Mucosa of rectum (tissue), 2 donors: ENCODE data around the gene INHBC.
"Not testable (repeated sequence)": the region's sequence is repeated elsewhere in the genome, so short reads cannot be mapped to it uniquely, and the experiment has no call there.

Source experiments
- H3K27ac ChIP-seq, 2 donors: one replicate each; pipeline ENCODE4 v1.7.0; 2013; ENCODE audit warnings: inconsistent platforms in 2 of 2, low read depth in 2 of 2, low read length in 2 of 2
- H3K27me3 ChIP-seq, 2 donors: one replicate each; pipeline ENCODE4 v1.7.0; 2013; ENCODE audit warnings: low read length in 2 of 2; ENCODE audit not compliant: control insufficient read depth in 2 of 2, insufficient read depth in 2 of 2
- H3K36me3 ChIP-seq, 2 donors: one replicate each; pipeline ENCODE4 v1.7.0; 2013; ENCODE audit warnings: low read length in 2 of 2; ENCODE audit not compliant: control insufficient read depth in 2 of 2, insufficient read depth in 2 of 2
- H3K4me1 ChIP-seq, 2 donors: one replicate each; pipeline ENCODE4 v1.7.0; 2013; ENCODE audit warnings: low read length in 2 of 2, mild to moderate bottlenecking in 1 of 2; ENCODE audit not compliant: control insufficient read depth in 2 of 2, insufficient read depth in 2 of 2
- H3K4me3 ChIP-seq, 2 donors: one replicate each; pipeline ENCODE4 v1.7.0; 2013; ENCODE audit warnings: low read length in 2 of 2
- H3K9ac ChIP-seq, 2 donors: one replicate each; pipeline ENCODE4 v1.7.0; 2013; ENCODE audit warnings: low read length in 2 of 2, low read depth in 1 of 2, mild to moderate bottlenecking in 1 of 2
- H3K9me3 ChIP-seq, 2 donors: one replicate each; pipeline ENCODE4 v1.7.0; 2013; ENCODE audit warnings: low read length in 2 of 2; ENCODE audit not compliant: control insufficient read depth in 2 of 2
- donor health status: healthy.
- donor health status: Normal muscosa, but diverticular disease.

Gene INHBC

DNA sequence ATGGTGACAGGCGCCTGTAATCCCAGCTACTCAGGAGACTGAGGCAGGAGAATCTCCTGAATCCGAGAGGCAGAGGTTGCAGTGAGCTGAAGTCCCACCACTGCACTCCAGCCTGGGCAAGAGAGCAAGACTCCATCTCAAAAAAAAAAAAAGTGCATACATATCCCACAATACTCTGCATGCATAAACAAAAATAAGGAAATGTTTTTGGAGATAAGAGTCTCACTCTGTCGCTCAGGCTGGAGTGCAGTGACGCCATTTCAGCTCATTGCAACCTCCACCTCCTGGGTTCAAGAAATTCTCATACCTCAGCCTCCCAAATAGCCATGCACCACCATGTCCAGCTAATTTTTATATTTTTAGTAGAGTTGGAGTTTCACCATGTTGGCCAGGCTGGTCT, 32.4 kb upstream of the INHBC start:
- H3K27me3 ChIP-seq, H3K4me1 ChIP-seq, H3K36me3 ChIP-seq, H3K9me3 ChIP-seq, H3K4me3 ChIP-seq, H3K9ac ChIP-seq, H3K27ac ChIP-seq: not testable (repeated sequence)

GRCh38 chr12:57404966-57405640, 29.5 kb upstream of the INHBC start:
- Histone ChIP-seq H3K9me3 (no peaks in the 10 kb centered on the region), H3K27me3 (no peaks in the 10 kb centered on the region), H3K36me3 (no peaks in the 10 kb centered on the region), H3K4me1 (no peaks in the 10 kb centered on the region), H3K4me3 (no peak overlapping the region), H3K9ac (no peak overlapping the region), H3K27ac (no peak overlapping the region)

DNA sequence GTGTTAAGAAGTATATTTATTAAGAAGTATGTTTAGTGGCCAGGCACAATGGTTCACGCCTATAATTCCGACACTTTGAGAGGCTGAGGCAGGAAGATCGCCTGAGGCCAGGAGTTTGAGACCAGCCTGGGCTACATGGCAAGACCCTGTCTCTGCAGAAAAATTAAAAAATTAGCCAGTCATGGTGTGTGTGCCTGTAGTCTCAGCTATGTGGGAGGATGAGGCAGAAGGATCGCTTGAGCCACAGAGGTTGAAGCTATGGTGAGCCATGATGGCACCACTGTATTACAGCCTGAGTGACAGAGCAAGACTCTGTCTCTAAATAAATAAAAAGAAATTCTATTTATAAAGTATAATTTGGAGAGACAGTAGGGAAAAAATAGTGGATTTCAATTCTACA, 24.1 kb upstream of the INHBC start:
- H3K9me3 ChIP-seq, result no peaks in the 10 kb centered on the region
- H3K4me1 ChIP-seq, result no peaks in the 10 kb centered on the region
- H3K27me3 ChIP-seq, result no peaks in the 10 kb centered on the region
- H3K4me3 ChIP-seq, result no peak overlapping the region
- no peak overlapping the region for H3K9ac ChIP-seq
- H3K27ac ChIP-seq, result no peak overlapping the region
- H3K36me3 ChIP-seq, result no peaks in the 10 kb centered on the region

- H3K36me3 ChIP-seq, H3K27me3 ChIP-seq, H3K4me1 ChIP-seq, H3K27ac ChIP-seq, H3K9ac ChIP-seq, H3K4me3 ChIP-seq, H3K9me3 ChIP-seq: not testable (repeated sequence)
Observed at GRCh38 chr12:57414160-57414559, 20.4 kb upstream of the INHBC start.

DNA sequence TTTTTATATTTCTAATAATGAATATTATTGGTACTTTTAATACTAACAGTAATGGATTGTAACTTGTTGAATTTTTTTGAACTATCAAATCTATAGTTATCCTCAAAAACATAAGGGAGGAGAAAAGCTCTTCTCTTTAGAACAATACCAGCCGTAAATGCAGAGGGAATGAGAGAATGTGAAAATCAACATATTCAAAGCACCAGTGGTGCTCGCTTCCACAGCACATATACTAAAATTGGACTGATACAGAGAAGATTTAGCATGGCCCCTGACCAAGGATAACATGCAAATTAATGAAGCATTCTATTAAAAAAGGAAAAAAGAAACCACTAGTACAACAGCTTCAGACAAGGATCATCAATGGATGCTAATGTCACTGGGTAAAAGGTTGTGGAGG, 19.5 kb upstream of the INHBC start:
- no peaks in the 10 kb centered on the region for H3K9me3 ChIP-seq
- H3K9ac ChIP-seq, result no peak overlapping the region
- H3K4me3 ChIP-seq, result no peak overlapping the region
- H3K27me3 ChIP-seq, result no peaks in the 10 kb centered on the region
- peaks cover 0 to 2% of the 10 kb centered on the region in 2 donors for H3K36me3 ChIP-seq
- H3K27ac ChIP-seq, result no peak overlapping the region
- H3K4me1 ChIP-seq, result no peaks in the 10 kb centered on the region

DNA sequence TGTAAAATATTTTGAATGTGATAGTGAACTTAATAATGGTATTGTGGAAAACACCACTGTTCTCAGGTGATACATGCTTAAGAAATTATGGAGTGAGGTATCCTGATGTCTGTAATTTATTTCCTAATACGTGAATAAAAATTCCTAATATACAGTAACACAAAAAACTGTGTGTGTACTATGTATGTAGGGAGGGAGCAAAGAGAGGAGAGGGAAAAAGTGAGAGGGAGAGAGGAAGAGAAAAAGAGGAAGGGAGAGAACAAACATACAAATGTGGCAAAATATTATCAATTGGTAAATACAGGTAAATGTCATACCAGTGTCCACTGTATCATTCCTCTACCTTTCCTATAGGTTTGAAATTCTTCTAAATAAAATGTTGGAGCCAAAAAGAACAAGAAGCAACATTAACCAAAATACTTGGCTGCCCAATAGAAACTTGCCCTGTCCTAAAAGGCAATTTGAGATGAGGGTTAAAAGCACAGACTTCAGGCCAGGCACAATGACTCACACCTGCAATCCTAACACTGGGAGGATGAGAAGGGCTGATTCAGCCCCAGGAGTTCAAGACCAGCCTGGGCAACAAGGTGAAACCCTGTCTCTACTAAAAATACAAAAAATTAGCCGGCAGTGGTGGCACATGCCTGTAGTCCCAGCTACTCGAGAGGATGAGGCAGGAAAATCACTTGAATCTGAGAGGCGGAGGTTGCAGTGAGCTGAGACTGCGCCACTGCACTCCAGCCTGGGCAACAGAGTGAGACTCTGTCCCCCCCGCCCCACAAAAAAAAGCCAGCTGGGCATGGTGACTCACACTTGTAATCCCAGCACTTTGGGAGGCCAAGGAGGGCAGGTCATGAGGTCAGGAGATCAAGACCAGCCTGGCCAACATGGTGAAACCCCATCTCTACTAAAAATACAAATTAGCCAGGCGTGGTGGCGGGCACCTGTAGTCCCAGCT, 18.3 kb upstream of the INHBC start:
- no peak overlapping the region for H3K4me3 ChIP-seq
- H3K9me3 ChIP-seq, result no peaks in the 10 kb centered on the region
- no peaks in the 10 kb centered on the region for H3K27me3 ChIP-seq
- no peak overlapping the region for H3K27ac ChIP-seq
- H3K9ac ChIP-seq, result no peak overlapping the region
- no peaks in the 10 kb centered on the region for H3K4me1 ChIP-seq
- peaks cover 0 to 2% of the 10 kb centered on the region in 2 donors for H3K36me3 ChIP-seq

DNA sequence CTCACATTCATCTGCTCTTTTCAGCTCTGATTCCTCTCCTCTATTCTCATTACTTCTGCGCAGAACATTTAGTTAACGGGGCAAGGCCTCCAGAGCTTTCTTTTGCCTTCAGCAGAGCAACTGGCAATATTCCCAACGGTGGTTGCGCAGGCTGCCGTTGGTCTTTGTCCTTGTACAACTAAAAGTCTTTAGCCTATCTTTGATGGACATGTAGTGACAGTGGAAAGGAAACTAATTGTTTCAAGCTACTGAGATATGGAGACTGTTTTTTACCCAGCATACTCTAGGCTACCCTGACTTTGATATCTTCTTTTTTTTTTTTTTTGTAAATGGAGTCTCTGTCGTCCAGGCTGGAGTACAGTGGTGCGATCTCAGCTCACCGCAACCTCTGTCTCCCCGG, 16.3 kb upstream of the INHBC start:
- H3K36me3 ChIP-seq, result peaks cover 4 to 6% of the 10 kb centered on the region in 2 donors
- no peaks in the 10 kb centered on the region for H3K27me3 ChIP-seq
- H3K9me3 ChIP-seq, result no peaks in the 10 kb centered on the region
- H3K27ac ChIP-seq, result no peak overlapping the region
- H3K9ac ChIP-seq, result no peak overlapping the region
- H3K4me3 ChIP-seq, result no peak overlapping the region
- no peaks in the 10 kb centered on the region for H3K4me1 ChIP-seq

DNA sequence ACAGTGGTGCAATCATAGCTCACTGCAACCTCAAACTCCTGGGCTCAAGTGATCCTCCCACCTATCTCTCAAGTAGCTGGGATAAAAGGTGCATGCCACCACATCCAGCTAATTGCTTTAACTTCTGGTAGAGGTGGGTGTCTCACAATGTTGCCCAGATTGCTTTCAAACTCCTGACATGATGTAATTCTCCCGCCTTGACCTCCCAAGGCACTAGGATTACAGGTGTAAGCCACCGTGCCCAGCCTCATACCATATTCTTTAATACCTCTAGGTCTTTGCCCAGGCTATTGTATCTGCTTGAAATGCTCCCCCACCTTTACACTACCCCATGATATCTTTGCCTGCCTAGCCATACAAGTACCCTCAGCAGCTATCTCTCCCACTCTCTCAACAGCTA, 15.1 kb upstream of the INHBC start:
- no peaks in the 10 kb centered on the region for H3K4me1 ChIP-seq
- H3K4me3 ChIP-seq, result no peak overlapping the region
- H3K9ac ChIP-seq, result no peak overlapping the region
- no peaks in the 10 kb centered on the region for H3K27me3 ChIP-seq
- peaks cover 4 to 6% of the 10 kb centered on the region in 2 donors for H3K36me3 ChIP-seq
- no peak overlapping the region for H3K27ac ChIP-seq
- H3K9me3 ChIP-seq, result no peaks in the 10 kb centered on the region

DNA sequence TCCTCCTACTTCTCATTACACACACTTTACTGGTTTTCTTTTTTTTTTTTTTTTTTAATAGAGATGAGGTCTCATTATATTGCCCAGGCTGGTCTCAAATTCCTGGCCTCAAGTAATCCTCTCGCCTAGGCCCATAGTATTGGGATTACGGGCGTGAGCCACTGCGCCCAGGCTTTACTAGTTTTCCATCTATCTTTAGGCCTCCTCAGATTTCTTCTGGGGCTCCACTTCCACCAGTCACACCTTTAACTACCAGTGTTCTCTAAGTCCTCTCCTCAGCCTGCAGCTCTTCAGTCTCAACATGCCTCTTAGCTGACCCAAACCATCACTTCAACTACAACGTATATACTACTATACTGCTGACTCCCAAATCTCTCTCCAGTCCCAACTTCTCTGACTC, 14.1 kb upstream of the INHBC start:
- no peaks in the 10 kb centered on the region for H3K4me1 ChIP-seq
- H3K9me3 ChIP-seq, result no peaks in the 10 kb centered on the region
- no peaks in the 10 kb centered on the region for H3K27me3 ChIP-seq
- H3K4me3 ChIP-seq, result no peak overlapping the region
- H3K9ac ChIP-seq, result no peak overlapping the region
- H3K36me3 ChIP-seq, result peaks cover 4 to 7% of the 10 kb centered on the region in 2 donors
- no peak overlapping the region for H3K27ac ChIP-seq

- H3K27ac ChIP-seq, H3K4me1 ChIP-seq: not testable (repeated sequence)
Observed at GRCh38 chr12:57426948-57427347, 7.6 kb upstream of the INHBC start.

More at GRCh38 chr12:57426948-57427347, 7.6 kb upstream of the INHBC start:
- not testable (repeated sequence) for H3K9ac ChIP-seq, H3K4me3 ChIP-seq, H3K27me3 ChIP-seq, H3K9me3 ChIP-seq, H3K36me3 ChIP-seq
